Choroid plexus epithelial cell (primary cell): Measurements from ENCODE around the gene STOM.

ENCODE experiments used
- DNase-seq: peaks from one replicate; pipeline ENCODE4 v3.0.0-alpha.2; 2010; ENCODE audit warnings: low read depth
- H3K4me3 ChIP-seq: 2 replicates; pipeline ENCODE4 v1.5.1; 2011; ENCODE audit warnings: low read depth, mild to moderate bottlenecking, control low read depth, low read length, moderate library complexity
- CTCF ChIP-seq: conservative IDR thresholded peaks from 2 replicates; pipeline ENCODE4 v1.5.1; 2011; ENCODE audit warnings: low read depth, mild to moderate bottlenecking, control low read depth, inconsistent platforms, low read length, moderate library complexity

STOM gene

GRCh38 chr9:121322037-121322736 is 47.9 kb downstream of the STOM start:
- no peak overlapping the region for H3K4me3 ChIP-seq
- no peak for TF ChIP-seq CTCF
- DNase-seq = peak; percentile 96

GRCh38 chr9:121321016-121321503 is 49.0 kb downstream of the STOM start:
- peak; percentile 79 for DNase-seq
- TF ChIP-seq CTCF = no peak
- H3K4me3 ChIP-seq = no peak overlapping the region

- no peak overlapping the region for H3K4me3 ChIP-seq
- TF ChIP-seq CTCF = no peak
- no peak for DNase-seq
These were observed 50.7 kb downstream of the STOM start for GRCh38 chr9:121319383-121319780.

- no peak overlapping the region for H3K4me3 ChIP-seq
- DNase-seq = no peak
- no peak for TF ChIP-seq CTCF
These were observed 51.2 kb downstream of the STOM start for GRCh38 chr9:121318631-121319382.

GRCh38 chr9:121317737-121318630 is 52.1 kb downstream of the STOM start:
- H3K4me3 ChIP-seq = no peak overlapping the region
- DNase-seq = no peak

GRCh38 chr9:121316852-121317373 is 53.1 kb downstream of the STOM start:
- H3K4me3 ChIP-seq = no peak overlapping the region
- no peak for DNase-seq
- TF ChIP-seq CTCF = no peak

More at GRCh38 chr9:121317737-121318630, 52.1 kb downstream of the STOM start:
- TF ChIP-seq CTCF = no peak
